SK-N-SH treated with all-trans-retinoic acid at 6 μM for 48 hours (cell line): Measurements from ENCODE around the gene KLC1.

Source experiments
- ATAC-seq: fragments of 200-7000 bp; cut with Tn5 transposase; 3 replicates; pipeline ENCODE4 v1.9.1; 2020; ENCODE audit warnings: mild to moderate bottlenecking, moderate library complexity
- ARNTL ChIP-seq: fragments of 450-650 bp; formaldehyde crosslinking; IDR thresholded peaks from 2 replicates; pipeline ENCODE4 v1.5.0; 2020; ENCODE audit warnings: low read depth, mild to moderate bottlenecking, moderate library complexity, borderline replicate concordance
- BACH2 ChIP-seq: fragments of 250-450 bp; sonication (Bioruptor Pico); IDR thresholded peaks from 2 replicates; pipeline ENCODE4 v1.9.0; 2021; ENCODE audit warnings: mild to moderate bottlenecking, borderline replicate concordance
- CSDC2 ChIP-seq: fragments of 250-450 bp; sonication (Bioruptor Pico); IDR thresholded peaks from 2 replicates; pipeline ENCODE4 v1.5.0; 2020; ENCODE audit warnings: mild to moderate bottlenecking, moderate library complexity
- GLIS3 ChIP-seq: fragments of 250-450 bp; sonication (Bioruptor Pico); IDR thresholded peaks from 2 replicates; pipeline ENCODE4 v1.5.0; 2020; ENCODE audit warnings: mild to moderate bottlenecking, moderate library complexity
- ISL1 ChIP-seq: fragments of 250-450 bp; sonication (Bioruptor Pico); IDR thresholded peaks from 2 replicates; pipeline ENCODE4 v2.1.2; 2022; ENCODE audit warnings: mild to moderate bottlenecking, moderate library complexity
- OSR1 ChIP-seq: fragments of 250-450 bp; sonication (Bioruptor Pico); IDR thresholded peaks from 2 replicates; pipeline ENCODE4 v1.8.0; 2022; ENCODE audit warnings: moderate library complexity, mild to moderate bottlenecking, inconsistent platforms
- TCF4 ChIP-seq: fragments of 250-450 bp; sonication (Bioruptor Pico); IDR thresholded peaks from 2 replicates; pipeline ENCODE4 v1.8.0; 2021; ENCODE audit warnings: mild to moderate bottlenecking, moderate library complexity, borderline replicate concordance
- TOX ChIP-seq: fragments of 250-450 bp; sonication (Bioruptor Pico); IDR thresholded peaks from 2 replicates; pipeline ENCODE4 v1.8.0; 2021; ENCODE audit warnings: mild to moderate bottlenecking, moderate library complexity, borderline replicate concordance
- ZFP3 ChIP-seq: fragments of 250-450 bp; sonication (Bioruptor Pico); IDR thresholded peaks from 2 replicates; pipeline ENCODE4 v1.5.0; 2020; ENCODE audit warnings: mild to moderate bottlenecking, moderate library complexity
- ZFP30 ChIP-seq: fragments of 450-650 bp; formaldehyde crosslinking; IDR thresholded peaks from 2 replicates; pipeline ENCODE4 v1.5.0; 2022; ENCODE audit warnings: mild to moderate bottlenecking, moderate library complexity
- ZNF565 ChIP-seq: fragments of 450-650 bp; formaldehyde crosslinking; conservative IDR thresholded peaks from 2 replicates; pipeline ENCODE4 v1.5.0; 2020; ENCODE audit warnings: low read depth, mild to moderate bottlenecking, moderate library complexity
- ZNF70 ChIP-seq: fragments of 450-650 bp; formaldehyde crosslinking; IDR thresholded peaks from 2 replicates; pipeline ENCODE4 v1.5.0; 2020; ENCODE audit warnings: mild to moderate bottlenecking, moderate library complexity
- TF ChIP-seq, protein P1 (sequence below): fragments of 250-450 bp; sonication (Bioruptor Pico); IDR thresholded peaks from 2 replicates; pipeline ENCODE4 v1.8.0; 2021; ENCODE audit warnings: low read depth, mild to moderate bottlenecking, moderate library complexity, borderline replicate concordance
- TF ChIP-seq, protein P2 (sequence below): fragments of 250-450 bp; sonication (Bioruptor Pico); IDR thresholded peaks from 2 replicates; pipeline ENCODE4 v1.5.1; 2021; ENCODE audit warnings: mild to moderate bottlenecking, moderate library complexity
- TF ChIP-seq, protein P3 (sequence below): fragments of 250-450 bp; sonication (Bioruptor Pico); IDR thresholded peaks from 2 replicates; pipeline ENCODE4 v1.8.0; 2020; ENCODE audit warnings: mild to moderate bottlenecking, moderate library complexity, borderline replicate concordance
- TF ChIP-seq, protein P4 (sequence below): fragments of 250-450 bp; sonication (Bioruptor Pico); IDR thresholded peaks from 2 replicates; pipeline ENCODE4 v1.5.1; 2020; ENCODE audit warnings: low read depth, mild to moderate bottlenecking, moderate library complexity
- TF ChIP-seq, protein P5 (sequence below): fragments of 250-450 bp; sonication (Bioruptor Pico); IDR thresholded peaks from 2 replicates; pipeline ENCODE4 v1.5.0; 2020; ENCODE audit warnings: mild to moderate bottlenecking, moderate library complexity

KLC1 gene

GRCh38 chr14:103629503-103630121 is 601 bp downstream of the KLC1 start (continued):
- TF ChIP-seq, protein P1, sequence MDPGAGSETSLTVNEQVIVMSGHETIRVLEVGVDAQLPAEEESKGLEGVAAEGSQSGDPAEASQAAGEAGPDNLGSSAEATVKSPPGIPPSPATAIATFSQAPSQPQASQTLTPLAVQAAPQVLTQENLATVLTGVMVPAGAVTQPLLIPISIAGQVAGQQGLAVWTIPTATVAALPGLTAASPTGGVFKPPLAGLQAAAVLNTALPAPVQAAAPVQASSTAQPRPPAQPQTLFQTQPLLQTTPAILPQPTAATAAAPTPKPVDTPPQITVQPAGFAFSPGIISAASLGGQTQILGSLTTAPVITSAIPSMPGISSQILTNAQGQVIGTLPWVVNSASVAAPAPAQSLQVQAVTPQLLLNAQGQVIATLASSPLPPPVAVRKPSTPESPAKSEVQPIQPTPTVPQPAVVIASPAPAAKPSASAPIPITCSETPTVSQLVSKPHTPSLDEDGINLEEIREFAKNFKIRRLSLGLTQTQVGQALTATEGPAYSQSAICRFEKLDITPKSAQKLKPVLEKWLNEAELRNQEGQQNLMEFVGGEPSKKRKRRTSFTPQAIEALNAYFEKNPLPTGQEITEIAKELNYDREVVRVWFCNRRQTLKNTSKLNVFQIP (CRISPR knock-in tag): no peak
- TF ChIP-seq OSR1 (CRISPR knock-in tag): no peak

DNA sequence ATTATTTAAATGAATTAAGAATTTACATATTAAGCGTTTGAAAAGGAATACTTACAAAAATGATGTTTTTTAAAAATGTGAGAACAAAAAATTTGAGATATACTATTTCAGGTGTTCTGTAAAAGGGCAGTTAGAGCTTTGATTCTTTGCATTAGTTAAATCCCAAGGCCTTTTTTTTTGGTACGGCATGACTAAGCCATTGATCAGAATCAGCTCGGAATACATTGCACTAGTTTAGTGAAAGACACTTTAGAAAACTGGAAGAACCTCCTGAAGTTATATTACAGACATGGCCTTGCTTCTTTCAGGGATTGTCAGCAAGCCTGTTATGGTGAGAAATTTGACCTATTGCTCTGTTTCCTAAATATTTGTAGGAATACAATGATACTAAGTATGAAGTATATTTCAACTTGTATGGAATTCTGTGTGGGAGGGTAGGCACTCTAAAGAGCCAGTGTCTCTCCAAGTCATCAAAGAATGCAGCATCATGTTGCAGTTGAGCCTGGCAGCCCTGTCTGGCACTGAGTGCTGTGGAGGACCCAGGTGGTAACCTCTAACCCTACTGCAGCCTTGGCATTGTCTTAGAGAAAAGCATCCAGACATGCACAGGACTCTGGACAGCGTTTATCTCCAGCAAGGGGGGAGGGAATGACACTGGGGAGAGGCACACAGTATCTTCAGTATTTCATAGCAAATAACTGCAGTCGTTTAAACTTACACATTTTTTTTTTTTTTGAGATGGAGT is 1.5 kb downstream of the KLC1 start:
- ATAC-seq: peak; percentile 4; the same call in 1 of the 3 replicates

GRCh38 chr14:103633391-103633790 is 4.4 kb downstream of the KLC1 start:
- TF ChIP-seq ARNTL (CRISPR knock-in tag) (no peak), ZFP30 (no peak), ISL1 (CRISPR knock-in tag) (no peak), OSR1 (CRISPR knock-in tag) (no peak), GLIS3 (CRISPR knock-in tag) (no peak), BACH2 (no peak), CSDC2 (CRISPR knock-in tag) (no peak), ZNF565 (CRISPR knock-in tag) (no peak), ZNF70 (CRISPR knock-in tag) (no peak), TOX (CRISPR knock-in tag) (no peak), TCF4 (CRISPR knock-in tag) (no peak)
- TF ChIP-seq, protein P2, sequence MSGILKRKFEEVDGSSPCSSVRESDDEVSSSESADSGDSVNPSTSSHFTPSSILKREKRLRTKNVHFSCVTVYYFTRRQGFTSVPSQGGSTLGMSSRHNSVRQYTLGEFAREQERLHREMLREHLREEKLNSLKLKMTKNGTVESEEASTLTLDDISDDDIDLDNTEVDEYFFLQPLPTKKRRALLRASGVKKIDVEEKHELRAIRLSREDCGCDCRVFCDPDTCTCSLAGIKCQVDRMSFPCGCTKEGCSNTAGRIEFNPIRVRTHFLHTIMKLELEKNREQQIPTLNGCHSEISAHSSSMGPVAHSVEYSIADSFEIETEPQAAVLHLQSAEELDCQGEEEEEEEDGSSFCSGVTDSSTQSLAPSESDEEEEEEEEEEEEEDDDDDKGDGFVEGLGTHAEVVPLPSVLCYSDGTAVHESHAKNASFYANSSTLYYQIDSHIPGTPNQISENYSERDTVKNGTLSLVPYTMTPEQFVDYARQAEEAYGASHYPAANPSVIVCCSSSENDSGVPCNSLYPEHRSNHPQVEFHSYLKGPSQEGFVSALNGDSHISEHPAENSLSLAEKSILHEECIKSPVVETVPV (CRISPR knock-in tag): no peak
- TF ChIP-seq, protein P3, sequence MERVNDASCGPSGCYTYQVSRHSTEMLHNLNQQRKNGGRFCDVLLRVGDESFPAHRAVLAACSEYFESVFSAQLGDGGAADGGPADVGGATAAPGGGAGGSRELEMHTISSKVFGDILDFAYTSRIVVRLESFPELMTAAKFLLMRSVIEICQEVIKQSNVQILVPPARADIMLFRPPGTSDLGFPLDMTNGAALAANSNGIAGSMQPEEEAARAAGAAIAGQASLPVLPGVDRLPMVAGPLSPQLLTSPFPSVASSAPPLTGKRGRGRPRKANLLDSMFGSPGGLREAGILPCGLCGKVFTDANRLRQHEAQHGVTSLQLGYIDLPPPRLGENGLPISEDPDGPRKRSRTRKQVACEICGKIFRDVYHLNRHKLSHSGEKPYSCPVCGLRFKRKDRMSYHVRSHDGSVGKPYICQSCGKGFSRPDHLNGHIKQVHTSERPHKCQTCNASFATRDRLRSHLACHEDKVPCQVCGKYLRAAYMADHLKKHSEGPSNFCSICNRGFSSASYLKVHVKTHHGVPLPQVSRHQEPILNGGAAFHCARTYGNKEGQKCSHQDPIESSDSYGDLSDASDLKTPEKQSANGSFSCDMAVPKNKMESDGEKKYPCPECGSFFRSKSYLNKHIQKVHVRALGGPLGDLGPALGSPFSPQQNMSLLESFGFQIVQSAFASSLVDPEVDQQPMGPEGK (CRISPR knock-in tag): no peak
- TF ChIP-seq, protein P4, sequence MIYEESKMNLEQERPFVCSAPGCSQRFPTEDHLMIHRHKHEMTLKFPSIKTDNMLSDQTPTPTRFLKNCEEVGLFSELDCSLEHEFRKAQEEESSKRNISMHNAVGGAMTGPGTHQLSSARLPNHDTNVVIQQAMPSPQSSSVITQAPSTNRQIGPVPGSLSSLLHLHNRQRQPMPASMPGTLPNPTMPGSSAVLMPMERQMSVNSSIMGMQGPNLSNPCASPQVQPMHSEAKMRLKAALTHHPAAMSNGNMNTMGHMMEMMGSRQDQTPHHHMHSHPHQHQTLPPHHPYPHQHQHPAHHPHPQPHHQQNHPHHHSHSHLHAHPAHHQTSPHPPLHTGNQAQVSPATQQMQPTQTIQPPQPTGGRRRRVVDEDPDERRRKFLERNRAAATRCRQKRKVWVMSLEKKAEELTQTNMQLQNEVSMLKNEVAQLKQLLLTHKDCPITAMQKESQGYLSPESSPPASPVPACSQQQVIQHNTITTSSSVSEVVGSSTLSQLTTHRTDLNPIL (CRISPR knock-in tag): no peak
- TF ChIP-seq, protein P1 (CRISPR knock-in tag): no peak
- no peak for ATAC-seq

More for the DNA sequence above, 1.5 kb downstream of the KLC1 start:
- TF ChIP-seq TCF4 (CRISPR knock-in tag): no peak
- no peak for TF ChIP-seq ZFP30
- TF ChIP-seq, protein P2 (CRISPR knock-in tag): no peak
- TF ChIP-seq, all 23 proteins: peak for 0

- ATAC-seq: no peak
- TF ChIP-seq CSDC2 (CRISPR knock-in tag) (no peak), TCF4 (CRISPR knock-in tag) (no peak), ZFP3 (CRISPR knock-in tag) (no peak)
- TF ChIP-seq, protein P5, sequence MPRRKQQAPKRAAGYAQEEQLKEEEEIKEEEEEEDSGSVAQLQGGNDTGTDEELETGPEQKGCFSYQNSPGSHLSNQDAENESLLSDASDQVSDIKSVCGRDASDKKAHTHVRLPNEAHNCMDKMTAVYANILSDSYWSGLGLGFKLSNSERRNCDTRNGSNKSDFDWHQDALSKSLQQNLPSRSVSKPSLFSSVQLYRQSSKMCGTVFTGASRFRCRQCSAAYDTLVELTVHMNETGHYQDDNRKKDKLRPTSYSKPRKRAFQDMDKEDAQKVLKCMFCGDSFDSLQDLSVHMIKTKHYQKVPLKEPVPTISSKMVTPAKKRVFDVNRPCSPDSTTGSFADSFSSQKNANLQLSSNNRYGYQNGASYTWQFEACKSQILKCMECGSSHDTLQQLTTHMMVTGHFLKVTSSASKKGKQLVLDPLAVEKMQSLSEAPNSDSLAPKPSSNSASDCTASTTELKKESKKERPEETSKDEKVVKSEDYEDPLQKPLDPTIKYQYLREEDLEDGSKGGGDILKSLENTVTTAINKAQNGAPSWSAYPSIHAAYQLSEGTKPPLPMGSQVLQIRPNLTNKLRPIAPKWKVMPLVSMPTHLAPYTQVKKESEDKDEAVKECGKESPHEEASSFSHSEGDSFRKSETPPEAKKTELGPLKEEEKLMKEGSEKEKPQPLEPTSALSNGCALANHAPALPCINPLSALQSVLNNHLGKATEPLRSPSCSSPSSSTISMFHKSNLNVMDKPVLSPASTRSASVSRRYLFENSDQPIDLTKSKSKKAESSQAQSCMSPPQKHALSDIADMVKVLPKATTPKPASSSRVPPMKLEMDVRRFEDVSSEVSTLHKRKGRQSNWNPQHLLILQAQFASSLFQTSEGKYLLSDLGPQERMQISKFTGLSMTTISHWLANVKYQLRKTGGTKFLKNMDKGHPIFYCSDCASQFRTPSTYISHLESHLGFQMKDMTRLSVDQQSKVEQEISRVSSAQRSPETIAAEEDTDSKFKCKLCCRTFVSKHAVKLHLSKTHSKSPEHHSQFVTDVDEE: no peak
- TF ChIP-seq, protein P1 (CRISPR knock-in tag): no peak
- TF ChIP-seq, protein P2 (CRISPR knock-in tag): no peak
Observed at GRCh38 chr14:103634156-103634555, 5.1 kb downstream of the KLC1 start.
